Measurements from ENCODE around the gene SLC12A8.

The SLC12A8 gene

GRCh38 chr3:125121246-125122010, 91.1 kb downstream of the SLC12A8 start:
- TF ChIP-seq, protein P1, sequence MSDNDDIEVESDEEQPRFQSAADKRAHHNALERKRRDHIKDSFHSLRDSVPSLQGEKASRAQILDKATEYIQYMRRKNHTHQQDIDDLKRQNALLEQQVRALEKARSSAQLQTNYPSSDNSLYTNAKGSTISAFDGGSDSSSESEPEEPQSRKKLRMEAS (IDR thresholded peaks at IDR 0.05; ENCODE audit: low read depth, low read length): no peak
- TF ChIP-seq POLR2A (IDR thresholded peaks at IDR 0.05; ENCODE audit: extremely low read depth, insufficient read length) (no peak), MYC (IDR thresholded peaks at IDR 0.05; ENCODE audit: low read depth, low read length) (no peak)
- TF ChIP-seq, protein P2, sequence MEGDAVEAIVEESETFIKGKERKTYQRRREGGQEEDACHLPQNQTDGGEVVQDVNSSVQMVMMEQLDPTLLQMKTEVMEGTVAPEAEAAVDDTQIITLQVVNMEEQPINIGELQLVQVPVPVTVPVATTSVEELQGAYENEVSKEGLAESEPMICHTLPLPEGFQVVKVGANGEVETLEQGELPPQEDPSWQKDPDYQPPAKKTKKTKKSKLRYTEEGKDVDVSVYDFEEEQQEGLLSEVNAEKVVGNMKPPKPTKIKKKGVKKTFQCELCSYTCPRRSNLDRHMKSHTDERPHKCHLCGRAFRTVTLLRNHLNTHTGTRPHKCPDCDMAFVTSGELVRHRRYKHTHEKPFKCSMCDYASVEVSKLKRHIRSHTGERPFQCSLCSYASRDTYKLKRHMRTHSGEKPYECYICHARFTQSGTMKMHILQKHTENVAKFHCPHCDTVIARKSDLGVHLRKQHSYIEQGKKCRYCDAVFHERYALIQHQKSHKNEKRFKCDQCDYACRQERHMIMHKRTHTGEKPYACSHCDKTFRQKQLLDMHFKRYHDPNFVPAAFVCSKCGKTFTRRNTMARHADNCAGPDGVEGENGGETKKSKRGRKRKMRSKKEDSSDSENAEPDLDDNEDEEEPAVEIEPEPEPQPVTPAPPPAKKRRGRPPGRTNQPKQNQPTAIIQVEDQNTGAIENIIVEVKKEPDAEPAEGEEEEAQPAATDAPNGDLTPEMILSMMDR (IDR thresholded peaks at IDR 0.05; ENCODE audit: low read depth, low read length): no peak
- no peak for DNase-seq (ENCODE audit: low read depth)
- H3K4me3 ChIP-seq (ENCODE audit: low read depth, low read length): no peak overlapping the region

- TF ChIP-seq MYC (IDR thresholded peaks at IDR 0.05; ENCODE audit: low read depth, low read length) (no peak), POLR2A (IDR thresholded peaks at IDR 0.05; ENCODE audit: extremely low read depth, insufficient read length) (no peak)
- TF ChIP-seq, protein P2 (IDR thresholded peaks at IDR 0.05; ENCODE audit: low read depth, low read length): no peak
- TF ChIP-seq, protein P1 (IDR thresholded peaks at IDR 0.05; ENCODE audit: low read depth, low read length): no peak
- no peak for DNase-seq (ENCODE audit: low read depth)
- no peak overlapping the region for H3K4me3 ChIP-seq (ENCODE audit: low read depth, low read length)
These were observed 92.0 kb downstream of the SLC12A8 start for GRCh38 chr3:125120379-125121122.

DNA sequence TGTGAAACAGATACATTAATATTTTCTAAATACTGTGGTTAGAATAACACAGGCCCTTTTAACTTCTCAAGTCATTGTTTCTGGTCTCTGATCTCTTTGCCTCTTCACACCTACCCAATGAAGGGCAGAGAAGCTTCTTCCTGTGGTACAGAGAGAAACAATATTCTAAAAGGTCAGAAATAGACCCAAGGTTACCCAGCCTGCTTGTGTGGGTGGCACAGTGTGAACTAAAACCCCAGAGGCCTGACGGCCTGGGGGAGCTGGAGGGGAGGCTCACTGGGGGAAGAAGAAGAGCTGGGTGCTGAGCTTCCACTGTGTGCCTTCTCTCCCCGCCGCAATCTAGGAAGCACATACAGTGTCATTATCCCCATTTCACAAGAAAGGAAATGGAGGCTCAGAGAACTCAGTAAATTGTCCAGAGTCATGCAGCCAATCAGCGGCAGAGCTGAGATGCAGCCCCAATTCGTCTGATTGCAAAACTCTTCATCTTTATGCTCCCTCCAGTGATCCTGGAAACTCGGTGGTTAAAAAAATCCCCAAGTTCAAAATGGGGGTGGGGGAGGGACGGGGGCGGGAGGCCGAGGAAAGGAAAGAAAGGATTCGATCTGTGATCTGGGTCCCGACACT, 92.7 kb downstream of the SLC12A8 start:
- TF ChIP-seq MYC (IDR thresholded peaks at IDR 0.05; ENCODE audit: low read depth, low read length): 0 out of 2 replicates have a peak, but pooled peaks have one; percentile 15
- TF ChIP-seq, protein P2 (IDR thresholded peaks at IDR 0.05; ENCODE audit: low read depth, low read length): no peak
- DNase-seq (ENCODE audit: low read depth): peak; percentile 70
- no peak overlapping the region for H3K4me3 ChIP-seq (ENCODE audit: low read depth, low read length)

- H3K4me3 ChIP-seq (ENCODE audit: low read depth, low read length): no peak overlapping the region
- no peak for DNase-seq (ENCODE audit: low read depth)
- TF ChIP-seq, protein P1 (IDR thresholded peaks at IDR 0.05; ENCODE audit: low read depth, low read length): no peak
- no peak for TF ChIP-seq POLR2A (IDR thresholded peaks at IDR 0.05; ENCODE audit: extremely low read depth, insufficient read length)
- TF ChIP-seq, protein P2 (IDR thresholded peaks at IDR 0.05; ENCODE audit: low read depth, low read length): no peak
- TF ChIP-seq MYC (IDR thresholded peaks at IDR 0.05; ENCODE audit: low read depth, low read length): no peak
These were observed 93.9 kb downstream of the SLC12A8 start for GRCh38 chr3:125118600-125118999.

GRCh38 chr3:125117631-125118191, 94.8 kb downstream of the SLC12A8 start:
- no peak for DNase-seq (ENCODE audit: low read depth)
- TF ChIP-seq, protein P2 (IDR thresholded peaks at IDR 0.05; ENCODE audit: low read depth, low read length): no peak
- TF ChIP-seq, protein P1 (IDR thresholded peaks at IDR 0.05; ENCODE audit: low read depth, low read length): no peak
- TF ChIP-seq POLR2A (IDR thresholded peaks at IDR 0.05; ENCODE audit: extremely low read depth, insufficient read length) (no peak), MYC (IDR thresholded peaks at IDR 0.05; ENCODE audit: low read depth, low read length) (no peak)
- no peak overlapping the region for H3K4me3 ChIP-seq (ENCODE audit: low read depth, low read length)
